ENCODE data around the gene F13A1. TPM values are rescaled to one million over a fixed set of nuclear protein-coding genes. Genes with fewer than 3 reads are reported as not detected.
"Not testable (repeated sequence)": the region's sequence is repeated elsewhere in the genome, so short reads cannot be mapped to it uniquely, and the experiment has no call there.

F13A1 gene
- total RNA-seq, 1 donor from 2014 or later, result 8.4 TPM

DNA sequence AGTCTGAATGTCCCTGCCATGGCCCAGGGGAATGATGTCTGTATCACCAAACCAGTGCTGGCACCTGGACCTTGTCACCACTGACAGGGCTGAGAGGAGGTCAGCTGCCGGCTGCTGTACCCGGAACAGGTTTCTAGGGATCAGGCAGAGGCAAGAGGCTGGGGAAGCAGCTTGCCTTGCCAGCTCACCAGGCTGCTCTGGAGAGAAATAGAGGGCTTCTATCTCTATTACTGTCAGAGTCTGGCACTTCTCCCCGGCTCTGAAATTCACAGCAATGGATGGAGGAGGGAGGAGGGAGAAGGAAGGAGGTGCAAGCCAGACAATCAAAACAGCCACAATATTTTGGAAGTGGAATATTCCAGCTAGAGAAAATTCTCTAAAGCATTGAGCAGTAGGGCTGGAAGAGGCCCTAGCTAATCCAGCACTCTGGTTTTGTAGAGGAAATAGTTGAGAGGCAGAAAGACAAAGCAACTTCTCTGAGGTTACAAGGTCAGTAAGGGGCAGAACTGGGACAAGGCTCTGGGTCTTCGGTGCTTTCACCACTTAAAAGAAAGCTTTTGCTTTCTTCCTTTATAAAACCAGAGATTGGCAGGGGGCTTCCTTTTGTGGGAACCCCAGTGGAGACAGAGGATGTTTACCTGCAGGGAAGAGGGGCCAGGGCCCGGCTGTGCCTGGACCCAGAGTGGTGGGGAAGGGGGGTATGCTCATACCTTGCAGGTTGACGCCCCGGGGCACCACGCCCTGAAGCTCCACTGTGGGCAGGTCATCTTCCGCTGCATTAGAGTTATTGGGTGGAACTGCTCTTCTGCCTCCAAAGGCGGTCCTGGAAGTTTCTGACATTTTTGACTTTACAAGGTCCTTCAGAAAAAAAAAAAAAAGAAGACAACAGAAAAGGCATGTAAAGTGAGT, 2.4 kb downstream of the F13A1 start:
- DNase-seq, result peak; percentile 59

DNA sequence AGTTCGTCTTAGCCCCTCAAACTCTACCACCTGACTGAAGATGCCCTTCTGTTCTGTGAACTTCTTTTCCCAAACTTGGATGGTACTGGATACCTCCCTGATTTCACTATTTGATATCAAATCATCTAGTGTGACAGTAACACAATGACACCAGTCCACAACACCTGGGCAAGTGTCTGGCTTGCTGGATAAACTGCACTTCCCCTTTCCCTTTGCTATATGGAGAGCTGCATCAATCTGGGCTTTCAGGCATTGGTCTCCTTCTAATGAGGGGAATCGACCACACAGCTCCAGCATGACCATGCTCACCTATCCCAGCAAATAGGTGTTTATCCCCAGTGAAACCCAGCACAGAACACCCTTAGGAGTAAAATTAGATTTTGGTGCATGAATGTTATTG, 3.1 kb downstream of the F13A1 start:
- no peak for DNase-seq

DNA sequence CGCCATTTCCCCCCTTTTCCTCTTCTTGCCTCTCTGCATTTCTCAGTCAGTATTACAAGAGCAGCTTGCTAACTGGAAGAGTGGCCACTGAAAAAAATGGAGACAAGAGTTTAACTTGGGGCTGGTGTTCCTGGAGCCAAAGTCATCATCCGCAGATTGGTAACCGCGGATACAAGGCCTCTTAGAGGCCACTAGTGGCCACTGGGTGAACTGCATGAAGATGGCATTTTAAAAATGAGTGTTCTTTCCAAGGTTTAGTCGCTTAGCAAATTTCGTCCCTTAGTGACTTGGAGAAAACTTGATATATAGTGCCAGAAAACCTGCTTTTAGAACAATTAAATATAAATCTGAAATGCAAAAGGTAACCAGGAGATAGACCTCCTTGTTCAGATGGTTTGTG, 4.8 kb downstream of the F13A1 start:
- no peak for DNase-seq

DNA sequence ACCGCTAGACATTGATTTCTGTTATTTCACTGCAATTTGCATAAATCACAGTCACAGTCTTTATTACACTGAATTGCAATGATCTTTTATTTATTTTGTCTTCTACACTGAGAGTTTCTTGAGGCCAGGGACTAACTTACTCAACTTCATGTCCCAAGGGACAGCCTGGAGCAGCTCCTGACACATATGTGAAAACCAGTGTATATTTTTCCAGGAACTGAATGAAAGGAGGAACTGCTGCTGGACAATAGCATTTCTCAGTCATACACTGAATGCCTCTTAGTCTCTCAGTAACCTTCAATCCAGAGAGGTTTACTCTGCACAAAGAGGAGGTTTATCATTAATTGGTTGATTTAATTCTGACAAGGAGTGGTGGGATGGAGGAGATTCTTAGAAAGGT, 5.9 kb downstream of the F13A1 start:
- DNase-seq, result no peak

DNA sequence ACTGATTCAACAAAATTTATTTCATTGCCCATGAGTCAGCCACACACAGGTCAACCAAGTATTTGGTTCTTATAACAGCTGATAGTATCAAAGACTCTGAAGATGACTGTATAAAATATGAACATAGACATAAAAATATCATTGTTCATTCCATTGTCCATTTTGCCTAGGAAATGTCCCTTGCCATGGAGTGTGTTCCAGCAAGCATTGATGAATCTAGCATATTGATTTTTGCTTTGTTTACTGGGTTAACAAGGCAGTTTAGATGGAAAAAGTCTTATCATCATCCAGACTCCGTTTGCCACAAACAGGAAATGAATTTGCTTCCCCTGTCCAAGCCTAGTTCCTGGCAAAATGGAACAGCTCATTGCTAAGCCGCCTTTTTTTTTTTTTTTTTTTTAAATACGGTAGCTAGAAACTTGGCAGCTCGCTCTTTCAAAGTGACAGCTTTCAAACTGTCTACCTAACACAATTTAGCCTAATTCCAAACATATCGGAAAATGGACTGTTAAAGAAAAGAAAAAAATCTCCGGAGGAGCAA, 7.5 kb downstream of the F13A1 start:
- DNase-seq, result no peak

DNA sequence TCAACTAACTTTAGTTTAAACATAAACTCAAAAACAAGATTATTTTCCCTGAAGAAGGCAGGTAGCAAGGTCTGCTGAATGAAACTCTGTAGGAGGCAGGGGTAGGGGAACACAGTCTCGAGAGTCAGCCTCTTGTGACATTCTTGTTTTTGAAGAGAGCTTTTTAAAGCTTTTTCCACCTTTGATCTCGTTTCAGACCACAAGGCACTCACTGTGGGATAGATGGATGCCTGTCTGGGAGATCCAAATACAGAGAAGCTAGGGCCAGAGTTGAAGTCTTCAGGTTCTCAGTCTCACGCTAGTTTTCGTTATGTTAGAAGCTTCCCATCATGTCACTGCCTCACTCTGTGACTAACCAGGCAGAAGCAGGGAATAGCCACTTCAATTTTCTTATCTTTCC, 14.9 kb downstream of the F13A1 start:
- DNase-seq, result no peak

DNA sequence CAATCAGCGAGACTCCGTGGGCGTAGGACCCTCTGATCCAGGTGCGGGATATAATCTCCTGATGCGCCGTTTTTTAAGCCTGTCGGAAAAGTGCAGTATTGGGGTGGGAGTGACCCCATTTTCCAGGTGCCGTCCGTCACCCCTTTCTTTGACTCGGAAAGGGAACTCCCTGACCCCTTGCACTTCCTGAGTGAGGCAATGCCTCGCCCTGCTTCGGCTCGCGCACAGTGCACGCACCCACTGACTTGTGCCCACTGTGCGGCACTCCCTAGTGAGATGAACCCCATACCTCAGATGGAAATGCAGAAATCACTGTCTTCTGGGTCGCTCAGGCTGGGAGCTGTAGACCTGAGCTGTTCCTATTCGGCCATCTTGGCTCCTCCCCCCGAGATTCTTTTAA, 20.1 kb downstream of the F13A1 start:
- not testable (repeated sequence) for DNase-seq

DNA sequence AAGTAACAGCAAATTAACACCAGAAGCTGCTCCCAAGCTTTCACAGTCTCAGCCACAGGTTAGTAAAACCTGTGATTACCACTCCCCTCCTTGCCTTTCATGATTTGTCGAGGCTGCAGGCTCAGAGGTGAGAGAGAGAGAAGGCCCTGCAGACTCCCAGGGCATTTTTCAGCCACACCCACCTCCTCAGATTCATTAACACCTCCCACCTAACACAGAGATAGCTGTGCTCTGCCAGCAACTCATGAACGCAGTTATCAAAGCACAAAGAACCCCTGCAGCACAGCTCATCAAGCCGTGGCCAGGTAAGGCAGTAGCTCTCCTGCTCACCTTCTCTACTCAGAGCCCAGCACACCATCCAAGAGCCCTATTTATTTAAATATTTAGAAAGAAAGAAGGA, 27.1 kb downstream of the F13A1 start:
- no peak for DNase-seq

DNA sequence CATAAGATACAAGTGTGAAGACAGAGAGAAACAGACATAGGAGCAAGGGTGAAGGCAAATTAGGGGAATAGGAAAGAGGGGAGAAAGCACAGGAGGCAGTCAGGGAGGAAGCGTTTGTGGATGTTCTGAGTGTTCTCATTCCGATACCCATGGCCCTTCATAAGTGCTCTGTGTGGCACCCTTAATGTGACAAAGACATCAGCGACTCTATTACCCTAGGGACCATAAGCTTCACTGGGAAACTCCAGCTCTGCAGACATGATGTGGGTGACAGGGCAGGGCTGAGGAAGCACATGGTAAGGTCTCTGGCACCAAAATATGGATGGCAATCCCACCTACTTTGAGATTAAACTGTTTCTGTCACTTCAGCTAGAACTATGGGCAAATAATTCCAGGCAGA, 33.0 kb downstream of the F13A1 start:
- no peak for DNase-seq

DNA sequence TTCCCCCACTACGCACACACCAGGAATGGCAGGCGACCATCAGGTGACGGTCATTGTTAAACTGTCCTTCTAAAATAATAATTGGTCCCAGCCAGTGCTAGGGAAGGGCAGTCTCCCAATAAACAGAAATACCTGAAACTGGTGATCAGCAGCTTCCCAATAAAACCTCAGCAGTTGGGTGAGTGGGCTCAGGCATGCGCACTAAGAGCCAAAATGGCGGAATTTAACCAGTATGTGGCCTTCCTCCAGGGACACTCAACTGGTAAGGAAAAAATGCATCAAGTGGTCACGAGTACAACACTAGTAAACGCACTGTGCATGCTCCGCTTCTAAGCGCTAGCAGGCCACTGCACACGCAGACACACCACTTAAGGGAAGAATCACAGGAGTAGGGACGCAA, 34.8 kb downstream of the F13A1 start:
- no peak for DNase-seq

DNA sequence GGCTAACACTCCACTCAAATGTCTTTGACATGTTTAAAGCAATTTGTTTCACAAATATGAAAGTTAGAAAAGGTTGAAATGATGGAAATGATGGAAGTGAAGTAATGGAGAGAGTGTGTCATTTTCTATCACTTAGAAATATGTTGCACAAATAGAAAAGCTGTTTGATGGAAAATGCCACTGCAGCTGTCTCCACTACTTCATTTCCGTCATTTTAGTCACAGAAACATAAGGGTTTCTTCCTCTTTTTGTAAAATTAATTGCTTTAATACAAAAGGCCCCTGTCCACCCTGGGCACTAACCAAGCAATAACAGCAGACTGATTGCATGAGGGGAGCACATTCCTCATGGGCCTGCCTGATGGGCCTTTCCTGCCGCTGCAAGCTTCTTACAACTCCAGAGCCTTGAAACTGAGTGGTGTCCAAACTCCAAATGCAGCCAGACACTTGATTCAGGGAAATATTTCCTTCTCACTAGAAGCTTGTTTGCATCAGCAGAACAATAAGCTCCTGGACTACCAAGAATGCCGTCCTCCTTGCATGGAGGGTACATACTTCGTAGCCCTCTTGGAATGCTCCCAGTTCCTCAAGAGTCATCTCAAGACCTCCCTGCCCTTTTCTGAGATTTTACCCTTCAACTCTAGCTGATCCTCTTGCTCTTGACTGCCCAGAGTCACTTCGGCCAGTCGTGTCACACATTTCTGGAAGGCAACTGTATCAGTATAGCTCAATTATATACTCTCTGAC, 36.1 kb downstream of the F13A1 start:
- DNase-seq, result no peak

DNA sequence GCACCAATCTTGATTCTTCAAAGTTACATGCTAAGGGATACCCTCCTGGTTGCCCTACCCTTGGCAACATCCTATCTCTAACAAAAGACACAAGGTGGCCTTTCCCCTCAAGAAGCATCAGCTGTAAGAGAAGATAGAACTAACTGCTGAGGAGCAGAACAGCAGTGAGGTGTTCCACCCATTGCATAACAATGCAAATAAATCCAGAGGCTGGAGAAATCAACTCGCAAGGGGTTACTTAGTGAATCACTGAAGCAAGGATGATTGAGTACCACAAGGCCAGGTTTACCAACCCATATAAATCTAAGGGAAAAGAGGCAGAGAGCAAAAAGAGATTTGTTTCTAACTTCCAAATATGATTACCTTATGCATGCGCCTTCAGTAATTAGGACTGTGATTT, 36.7 kb downstream of the F13A1 start:
- DNase-seq, result no peak

DNA sequence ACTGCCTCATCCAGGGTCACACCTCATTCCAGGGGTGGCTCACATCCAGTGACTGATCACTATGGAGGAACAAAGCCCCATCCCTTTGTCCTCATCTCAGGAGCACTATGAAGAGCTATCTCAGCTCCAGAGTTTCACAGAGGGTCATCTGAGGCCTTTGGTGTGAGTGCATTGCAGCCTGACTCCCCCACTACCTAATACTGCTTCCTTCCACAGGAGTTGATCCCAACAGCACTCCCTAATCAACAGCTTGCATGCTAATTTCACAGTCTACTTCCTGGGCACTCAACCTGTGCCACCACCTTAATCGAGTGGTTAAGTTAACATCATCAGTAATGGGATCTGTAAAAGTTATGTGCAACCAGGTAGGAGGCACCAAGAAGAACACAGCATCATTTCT, 37.7 kb downstream of the F13A1 start:
- DNase-seq, result no peak

DNA sequence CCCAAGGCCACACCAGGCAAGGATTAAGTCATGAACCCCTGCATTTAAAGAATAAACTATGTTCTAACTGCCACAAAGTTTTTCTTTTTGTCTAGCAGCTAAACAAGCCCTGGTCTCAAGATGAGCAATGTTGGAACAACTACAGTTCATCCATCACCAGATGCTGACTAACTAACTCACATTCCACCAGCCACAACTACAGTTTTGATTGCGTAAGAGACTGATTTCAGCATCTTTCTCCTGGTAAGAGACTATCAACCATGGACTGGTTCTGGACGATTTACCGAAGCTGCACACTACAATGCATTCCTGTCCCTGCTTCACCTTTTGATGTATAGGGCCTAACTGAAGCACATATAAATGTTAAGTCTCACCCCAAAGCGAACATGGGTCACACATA, 43.0 kb downstream of the F13A1 start:
- no peak for DNase-seq

DNA sequence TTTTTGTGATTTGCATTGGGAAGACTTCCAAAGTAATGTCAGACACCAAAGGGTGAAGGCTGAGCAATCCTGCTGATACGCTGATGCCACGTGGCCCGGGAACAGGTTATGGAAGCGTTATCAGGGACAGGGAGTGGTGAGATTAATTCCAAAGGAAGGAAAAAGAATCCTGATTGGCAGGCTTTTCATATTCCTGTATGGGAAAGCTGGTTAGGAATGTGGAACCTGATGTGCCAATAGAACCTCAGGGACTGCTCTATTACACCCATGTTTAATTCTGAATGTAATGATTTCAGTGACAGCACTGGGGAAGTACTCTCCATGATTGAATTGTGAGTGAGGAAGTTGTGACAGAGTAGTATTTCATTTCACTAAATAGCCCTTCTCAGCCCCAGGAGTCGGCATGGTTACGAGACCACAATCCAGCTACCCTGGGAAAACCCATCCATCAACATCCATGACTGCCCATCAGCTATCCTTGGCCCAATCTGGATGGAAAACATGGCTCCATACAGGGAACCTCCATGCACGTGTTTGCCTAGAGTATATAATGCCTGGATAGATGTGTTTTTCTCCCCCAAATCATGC, 49.4 kb downstream of the F13A1 start:
- DNase-seq, result no peak

DNA sequence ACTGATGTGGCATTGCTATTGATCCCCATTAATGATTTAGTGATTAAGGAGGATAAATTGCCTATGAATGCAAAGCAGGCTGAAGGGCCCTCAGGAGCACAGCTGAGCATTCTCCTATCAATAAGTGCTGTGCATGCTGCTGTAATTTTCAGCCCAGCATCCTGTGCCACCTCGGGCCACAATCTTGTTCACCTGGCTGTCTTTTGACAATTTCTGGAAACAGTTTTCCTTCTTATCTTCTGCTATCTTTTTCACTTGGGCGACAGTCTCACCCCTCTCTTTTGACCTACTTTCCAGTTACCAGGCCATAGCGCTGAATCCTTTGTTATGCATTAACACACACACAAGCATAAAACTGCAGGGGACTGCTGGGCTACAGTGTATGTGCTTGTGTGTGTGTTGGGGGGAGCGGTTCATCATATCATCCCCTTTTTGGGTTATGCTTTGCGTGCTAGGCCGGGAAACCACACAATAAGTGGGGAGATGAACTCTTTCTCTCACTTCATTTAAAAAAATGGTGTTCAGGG, 60.2 kb downstream of the F13A1 start:
- no peak for DNase-seq

DNA sequence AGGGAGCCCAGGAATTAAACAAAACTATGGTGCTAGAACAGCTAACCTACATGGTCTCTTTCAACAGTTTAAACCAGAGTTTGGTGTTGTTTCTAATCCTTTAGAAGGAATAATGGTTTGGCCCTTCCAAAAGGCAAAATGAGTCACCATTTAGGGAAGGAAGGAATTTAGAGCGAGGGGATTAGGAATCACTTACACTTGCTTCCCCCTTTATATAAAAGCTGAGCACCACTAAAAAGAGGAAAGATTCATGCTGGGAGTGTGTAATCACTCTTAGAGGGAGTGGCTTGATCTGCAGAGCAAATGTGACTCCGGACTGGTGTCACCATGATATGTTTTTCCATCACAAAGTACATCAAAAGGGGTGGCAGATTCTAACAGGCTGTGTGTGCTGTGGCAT, 63.6 kb downstream of the F13A1 start:
- DNase-seq, result no peak

DNA sequence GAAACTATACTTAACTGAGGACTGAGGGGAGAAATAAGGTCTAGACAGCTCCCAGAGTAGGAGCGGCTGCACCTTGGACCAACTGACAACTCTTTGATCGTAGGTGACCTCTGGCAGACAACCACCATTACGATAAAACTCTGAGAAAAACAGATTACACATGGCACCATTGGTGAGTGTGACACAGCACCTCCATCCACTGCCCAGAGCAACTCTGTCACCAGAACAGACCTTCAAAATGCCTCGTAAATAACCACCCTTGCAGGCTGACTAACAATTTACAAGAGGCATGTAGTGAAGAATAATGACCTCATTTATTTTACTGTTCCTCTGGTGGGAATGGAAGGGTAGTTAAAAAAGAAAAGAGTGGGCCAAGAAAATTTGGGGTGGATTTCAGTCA, 64.2 kb downstream of the F13A1 start:
- DNase-seq, result no peak

DNA sequence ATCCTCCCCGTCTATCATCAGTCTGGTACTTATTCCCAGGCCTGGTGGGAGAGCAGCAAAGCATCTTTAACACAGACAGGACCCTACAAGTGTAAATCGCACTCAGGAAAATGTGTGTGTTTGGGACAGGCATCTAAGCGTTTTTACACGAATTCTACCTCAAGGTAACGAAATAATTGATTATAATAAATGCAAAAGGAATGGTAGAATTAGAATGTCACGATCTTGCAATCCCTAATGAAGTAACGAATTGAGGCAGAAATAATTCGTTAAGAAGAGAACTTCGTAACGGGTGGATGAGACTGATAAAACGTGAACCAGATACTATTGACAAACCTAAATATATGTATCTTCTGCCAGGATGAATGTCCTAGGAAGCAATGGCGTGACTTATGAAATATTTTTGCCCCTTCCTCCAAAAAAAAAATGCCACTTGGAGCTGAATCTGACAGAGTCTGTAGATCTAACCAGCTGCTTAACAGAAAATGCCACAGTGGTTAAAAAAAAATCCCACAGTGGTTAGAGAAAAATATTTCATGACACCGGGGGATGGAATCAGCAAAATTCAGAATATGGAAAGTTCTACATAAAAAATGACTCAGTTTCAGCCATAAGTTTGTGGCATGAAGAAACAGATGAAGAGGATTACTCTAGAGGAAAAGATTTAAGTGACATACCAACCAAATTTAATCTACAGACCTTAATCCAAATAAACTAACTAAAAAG, 68.7 kb downstream of the F13A1 start:
- DNase-seq, result no peak

DNA sequence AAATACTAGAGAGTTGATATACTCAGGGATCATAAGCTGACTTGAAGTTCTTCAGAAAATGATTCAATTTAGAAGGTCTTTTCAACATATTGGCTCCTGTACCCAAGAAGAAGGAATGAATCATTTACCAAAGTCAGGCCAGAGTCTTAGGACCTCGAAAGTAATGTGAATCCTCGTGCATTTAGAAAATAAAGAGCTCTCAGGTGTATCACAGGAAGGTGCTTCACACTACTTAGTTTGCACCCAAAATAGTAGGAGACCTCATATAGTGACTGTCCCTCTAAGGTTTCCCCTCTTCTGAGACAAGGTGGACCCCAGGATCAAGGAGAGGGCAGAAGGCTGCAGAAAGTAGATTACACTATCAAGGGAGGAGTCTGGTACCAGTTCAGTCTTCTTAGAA, 71.8 kb downstream of the F13A1 start:
- no peak for DNase-seq

DNA sequence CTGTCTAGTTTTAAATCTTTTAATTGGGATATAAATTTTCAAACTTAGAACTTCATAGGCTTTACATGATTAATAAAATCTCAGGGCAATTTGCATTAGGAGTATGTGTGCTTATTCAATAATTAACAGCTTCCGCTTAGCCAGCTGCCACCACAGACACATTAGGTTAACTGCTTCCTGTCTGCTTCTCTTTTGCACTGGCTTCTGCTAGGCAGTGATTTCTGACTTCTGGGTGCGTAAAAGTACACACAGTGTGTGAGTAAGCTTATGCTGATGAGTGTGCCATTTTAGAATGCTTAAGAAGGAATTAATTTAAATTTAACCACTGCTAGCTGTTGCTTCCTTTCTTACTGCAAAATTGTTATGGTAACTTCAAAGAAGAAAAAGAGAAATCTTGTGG, 73.9 kb downstream of the F13A1 start:
- DNase-seq, result no peak

DNA sequence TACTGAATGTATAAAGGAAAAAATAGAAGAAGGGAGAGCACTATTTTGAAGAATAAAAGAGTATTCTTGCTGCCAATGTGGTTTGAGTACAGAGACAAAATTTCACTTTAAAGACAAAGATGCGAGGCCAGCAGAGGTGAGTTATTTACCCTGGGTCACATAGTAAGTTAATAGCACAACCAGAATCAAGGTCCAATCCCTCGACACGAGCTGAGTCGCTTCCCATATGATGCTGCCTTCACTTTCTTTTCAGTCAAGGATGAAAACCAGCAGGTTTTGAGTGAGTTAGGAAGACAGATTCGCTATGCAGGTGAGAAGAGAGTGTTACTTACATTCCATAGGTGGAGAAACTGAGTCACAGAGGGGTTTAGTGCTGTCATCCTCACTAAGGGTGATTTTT, 75.8 kb downstream of the F13A1 start:
- DNase-seq, result no peak

All from occipital lobe (tissue), 2 donors.